HG03558 (cell line): ENCODE measurements around the gene CMTM1.
"Not testable (repeated sequence)": the region's sequence is repeated elsewhere in the genome, so short reads cannot be mapped to it uniquely, and the experiment has no call there.

Source experiments
- ATAC-seq: cut with Tn5 transposase; IDR thresholded peaks from one replicate; pipeline ENCODE4 v1.9.1; 2021; ENCODE audit warnings: moderate number of reproducible peaks; ENCODE audit not compliant: unreplicated experiment; ENCODE audit errors: extremely low read depth

The CMTM1 gene

DNA sequence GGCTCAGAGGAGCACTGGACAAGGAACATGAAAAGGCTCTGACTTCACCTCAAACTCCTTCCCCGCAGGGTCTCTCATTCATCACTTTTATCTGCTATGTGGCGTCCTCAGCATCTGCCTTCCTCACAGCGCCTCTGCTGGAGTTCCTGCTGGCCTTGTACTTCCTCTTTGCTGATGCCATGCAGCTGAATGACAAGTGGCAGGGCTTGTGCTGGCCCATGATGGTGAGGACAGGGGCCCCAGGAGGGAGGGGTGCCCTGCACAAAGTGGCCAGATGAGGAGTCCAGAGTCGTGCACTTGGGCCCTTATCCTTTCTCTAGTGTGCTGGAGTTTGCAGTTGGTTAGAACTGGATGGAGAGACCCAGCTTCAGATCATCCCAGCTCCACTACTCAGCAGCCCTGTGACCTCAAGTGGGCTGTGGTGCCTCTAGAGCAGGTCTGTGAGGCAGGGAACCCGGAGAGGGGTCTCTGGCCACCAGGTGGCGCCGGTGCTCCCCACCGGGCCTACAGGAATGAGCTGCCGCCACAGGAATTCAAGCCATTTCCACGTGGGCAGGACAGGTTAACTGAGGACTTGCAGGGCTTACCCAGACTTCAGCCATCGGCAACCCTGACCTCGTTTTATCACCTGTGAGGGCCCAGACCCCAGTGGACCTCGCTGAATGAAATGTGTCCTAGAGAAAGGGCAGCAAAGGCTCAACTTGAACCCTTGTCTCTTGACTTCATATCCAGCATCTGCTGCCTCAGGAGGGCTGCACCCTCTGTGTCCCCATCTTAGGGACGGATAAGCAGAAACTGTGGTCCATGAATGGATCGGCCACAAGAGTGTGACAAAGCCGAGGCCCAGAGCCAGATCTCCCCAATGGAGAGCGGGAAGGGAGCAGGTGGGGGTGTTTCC lies 42.3 kb downstream of the CMTM1 start:
- ATAC-seq = peak; percentile 46

DNA sequence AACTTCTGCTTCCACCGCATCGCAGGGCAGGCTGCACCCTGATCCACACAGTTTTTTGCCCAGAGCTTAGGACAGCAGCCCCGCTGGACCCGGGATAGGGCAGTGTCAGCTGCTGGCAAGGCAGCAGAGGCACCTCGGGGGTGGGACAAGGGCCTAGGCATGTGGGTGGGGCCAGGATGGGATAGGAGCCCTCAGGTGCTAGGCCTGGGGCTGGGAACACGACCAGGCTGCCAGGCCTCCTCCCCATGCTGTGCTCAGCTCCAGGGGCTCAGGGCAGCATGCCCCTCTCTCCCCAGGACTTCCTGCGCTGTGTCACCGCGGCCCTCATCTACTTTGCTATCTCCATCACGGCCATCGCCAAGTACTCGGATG lies 42.9 kb downstream of the CMTM1 start:
- no peak for ATAC-seq

DNA sequence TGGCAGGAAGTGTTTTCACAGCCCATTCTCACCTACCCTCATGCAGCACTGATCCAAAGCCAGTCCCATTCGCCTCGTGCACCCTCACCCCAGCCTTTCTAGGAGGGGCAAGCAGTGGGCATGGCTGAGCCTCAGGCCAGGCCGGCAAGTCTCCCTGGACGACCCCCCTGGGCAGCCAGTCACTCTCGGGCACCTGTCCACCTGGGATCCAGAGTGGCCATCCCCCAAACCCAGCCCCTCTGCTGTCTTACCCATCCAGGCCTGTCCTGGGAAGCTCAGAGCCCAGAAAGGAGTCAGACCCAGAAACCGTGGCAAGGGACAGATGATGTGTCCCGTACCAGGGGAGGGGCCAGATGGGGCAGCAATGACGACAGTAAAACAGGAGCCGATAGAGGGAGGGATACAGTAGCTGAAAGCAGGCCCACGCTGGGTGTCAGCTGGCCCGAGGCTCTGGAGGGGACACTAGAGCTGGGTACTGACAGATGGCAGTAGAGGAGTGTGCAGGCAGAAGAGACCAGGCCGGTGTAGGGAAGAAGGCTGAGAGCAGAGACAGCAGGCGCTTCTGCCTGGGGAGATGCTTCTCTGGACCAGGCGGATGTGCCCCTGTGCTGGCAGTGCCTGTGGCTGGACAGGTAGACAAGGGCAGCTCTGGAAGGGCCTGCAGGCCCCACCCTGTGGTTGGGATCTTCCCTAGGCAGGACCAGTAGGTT lies 44.0 kb downstream of the CMTM1 start:
- no peak for ATAC-seq

DNA sequence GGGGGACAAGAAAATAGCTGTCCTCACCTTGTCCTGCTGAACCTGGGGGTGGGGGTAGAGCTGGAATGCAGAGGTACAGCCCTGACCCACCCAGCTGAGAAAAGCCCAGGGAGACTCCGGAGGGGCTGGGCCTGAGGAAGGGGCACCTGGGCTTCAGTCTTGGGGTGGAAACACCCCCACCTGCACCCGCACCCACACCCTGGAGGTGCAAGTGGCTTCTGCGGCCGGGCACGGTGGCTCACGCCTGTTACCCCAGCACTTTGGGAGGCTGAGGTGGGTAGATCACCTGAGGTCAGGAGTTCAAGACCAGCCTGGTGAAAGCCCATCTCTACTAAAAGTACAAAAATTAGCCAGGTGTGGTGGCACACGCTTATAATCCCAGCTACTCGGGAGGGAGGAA lies 45.7 kb downstream of the CMTM1 start:
- ATAC-seq = not testable (repeated sequence)

DNA sequence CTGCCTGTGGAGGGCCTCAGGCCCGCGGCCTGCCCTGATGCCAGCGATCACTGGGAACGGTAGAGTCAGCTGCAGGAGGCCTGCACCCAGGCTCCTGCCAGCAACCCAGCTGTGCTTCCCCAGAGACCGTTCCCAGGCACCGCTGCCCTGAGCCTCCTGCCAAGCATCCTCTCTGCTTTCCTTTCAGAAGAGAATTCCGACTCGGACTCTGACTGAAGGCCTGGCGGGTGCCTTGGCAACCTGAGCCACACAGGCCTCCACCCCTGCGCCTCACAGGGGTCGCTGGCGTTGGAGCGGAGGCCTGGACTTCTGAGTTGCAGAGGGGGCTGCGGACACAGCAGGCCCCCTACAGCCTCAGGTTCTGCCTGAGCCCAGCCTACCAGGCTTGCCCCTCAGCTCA lies 46.2 kb downstream of the CMTM1 start:
- no peak for ATAC-seq

DNA sequence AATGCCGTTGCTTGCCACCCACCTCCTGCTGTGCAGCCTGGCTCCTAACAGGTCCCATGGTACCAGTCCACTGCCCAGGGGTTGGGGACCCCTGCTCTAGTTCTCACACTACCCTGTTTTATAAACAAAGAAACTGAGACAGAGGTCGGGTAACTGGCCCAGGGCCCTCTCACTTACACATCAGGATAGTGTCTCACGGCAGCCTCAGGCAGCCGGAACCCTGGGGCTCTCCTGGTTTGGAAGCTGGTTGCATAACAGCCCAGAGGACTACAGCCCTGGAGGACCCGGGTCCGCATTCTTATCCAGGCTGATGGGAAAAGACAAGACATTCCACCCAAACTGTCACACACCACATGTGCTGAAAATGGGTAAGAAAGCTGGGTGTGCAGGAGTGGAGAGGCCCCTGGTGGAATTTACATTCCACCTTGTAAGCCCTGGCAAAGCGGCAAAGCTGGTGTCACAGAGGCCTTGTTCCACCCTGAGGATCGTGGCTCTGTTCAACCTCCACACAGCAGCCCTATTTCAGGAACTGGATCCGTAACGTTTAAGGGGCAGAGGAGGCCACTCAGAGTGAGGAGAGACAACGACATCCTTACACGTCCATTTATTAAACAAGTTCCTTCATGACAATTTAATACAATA lies 48.0 kb downstream of the CMTM1 start:
- no peak for ATAC-seq

DNA sequence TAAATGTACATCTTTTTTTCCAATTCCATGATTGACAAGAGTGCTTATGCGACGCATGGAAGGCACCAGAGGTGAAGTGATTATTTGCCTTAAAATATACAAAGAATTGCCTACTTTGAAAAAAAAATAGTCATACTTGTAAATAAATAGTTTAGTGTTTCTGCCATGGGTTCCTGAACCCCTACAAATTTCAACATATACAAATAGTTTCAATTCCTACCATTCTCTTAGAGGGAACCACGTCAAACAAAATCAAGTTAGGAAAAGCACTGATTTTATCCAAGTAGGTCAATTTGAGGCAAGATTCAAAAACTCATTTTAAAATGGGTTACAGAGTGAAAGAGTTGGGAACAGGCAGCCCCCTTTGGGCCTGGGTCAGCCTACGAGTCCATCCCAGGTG lies 49.9 kb downstream of the CMTM1 start:
- no peak for ATAC-seq

DNA sequence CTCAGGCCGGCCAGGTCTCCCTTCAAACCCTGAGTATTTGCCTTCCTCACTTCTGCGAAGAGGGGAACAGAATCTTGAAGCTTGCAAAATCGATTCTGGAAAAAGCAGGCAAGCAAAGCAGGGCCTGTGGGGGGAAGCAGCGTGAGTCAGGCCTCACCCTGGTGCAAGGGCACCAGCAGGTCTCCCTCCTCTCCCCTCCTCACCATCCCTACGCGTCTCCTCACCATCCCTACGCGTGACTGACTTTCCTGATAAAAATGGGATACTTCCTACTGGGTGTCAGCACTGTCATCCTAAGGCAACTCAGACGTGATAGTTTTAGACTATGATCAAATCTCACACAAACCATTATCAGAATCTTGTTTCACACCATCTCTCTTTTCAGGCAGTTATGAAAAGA lies 50.4 kb downstream of the CMTM1 start:
- no peak for ATAC-seq

DNA sequence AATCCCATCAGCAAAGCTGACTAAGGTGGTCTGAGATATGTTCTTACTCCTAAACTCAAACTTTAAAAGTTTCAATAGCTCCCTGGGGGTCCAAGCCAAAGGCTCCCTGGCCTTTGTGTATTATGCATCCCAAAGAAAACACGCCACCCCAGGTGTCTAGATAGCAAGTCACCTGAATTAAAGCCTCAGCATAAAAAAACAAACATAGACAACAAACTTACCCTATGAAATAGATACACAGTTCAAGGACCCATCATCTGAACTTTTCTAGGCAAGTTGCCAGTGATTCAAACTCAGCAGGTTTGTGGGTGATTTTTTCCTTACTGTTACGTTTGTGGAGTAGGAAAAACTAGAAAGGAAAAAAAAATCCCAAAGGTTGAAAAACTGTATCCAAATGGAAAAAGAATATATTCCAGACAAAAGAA lies 50.8 kb downstream of the CMTM1 start:
- ATAC-seq = no peak

DNA sequence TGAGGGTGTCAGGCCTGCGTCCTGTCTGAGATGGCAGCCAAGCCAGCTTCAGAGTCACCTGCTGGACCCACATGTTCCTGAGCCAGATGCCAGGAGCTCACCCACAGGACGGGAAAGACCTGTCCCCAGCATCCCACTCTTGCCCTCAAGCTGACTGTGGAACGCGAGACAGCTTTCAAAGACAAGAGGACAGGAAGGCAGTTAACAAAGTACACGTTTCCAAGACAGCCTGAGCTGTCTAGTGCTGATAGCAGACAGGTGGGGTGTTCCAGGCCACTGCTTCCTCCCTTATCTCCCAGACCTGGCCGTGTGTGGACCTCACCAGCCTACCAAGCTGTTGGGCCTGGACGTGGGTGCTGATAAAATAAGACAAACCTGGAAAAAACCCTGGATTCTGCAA lies 51.5 kb downstream of the CMTM1 start:
- no peak for ATAC-seq

DNA sequence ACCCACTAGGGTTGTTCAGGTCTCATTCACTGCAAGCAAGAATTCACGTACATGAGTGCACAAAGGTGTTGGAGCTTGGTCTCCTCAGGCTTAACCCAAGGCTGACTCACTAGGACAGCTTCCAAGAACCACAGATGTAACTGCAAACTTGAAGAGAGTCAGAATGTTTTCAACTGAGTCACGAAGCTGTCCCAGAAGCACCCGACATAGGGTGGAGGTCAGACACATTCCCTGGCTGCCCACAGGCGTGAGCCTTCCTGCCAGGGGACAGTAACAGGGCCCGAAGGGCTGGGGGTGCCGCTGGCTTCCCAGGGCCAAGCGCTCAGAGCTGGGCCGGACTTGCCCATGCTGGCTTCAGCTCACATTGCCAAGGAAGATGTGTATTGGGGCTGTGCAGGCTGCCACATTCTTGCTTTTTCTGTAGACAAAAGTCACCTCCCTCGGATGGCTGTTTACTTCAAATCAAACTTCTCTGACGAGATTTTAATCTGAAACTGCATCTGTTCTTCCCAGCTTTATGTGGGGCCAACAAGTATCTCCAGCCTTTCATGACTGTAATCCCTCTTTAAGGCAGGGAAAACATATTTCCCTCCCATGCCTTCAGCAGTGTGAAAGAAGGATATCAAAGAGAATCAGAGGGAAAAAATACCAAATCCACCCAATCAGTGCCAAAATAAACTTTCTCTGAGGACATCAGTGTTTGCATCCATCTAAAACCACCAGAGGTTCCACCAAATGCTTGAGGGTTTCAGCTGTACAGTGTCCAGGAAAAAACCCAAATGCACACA lies 52.5 kb downstream of the CMTM1 start:
- ATAC-seq = no peak

DNA sequence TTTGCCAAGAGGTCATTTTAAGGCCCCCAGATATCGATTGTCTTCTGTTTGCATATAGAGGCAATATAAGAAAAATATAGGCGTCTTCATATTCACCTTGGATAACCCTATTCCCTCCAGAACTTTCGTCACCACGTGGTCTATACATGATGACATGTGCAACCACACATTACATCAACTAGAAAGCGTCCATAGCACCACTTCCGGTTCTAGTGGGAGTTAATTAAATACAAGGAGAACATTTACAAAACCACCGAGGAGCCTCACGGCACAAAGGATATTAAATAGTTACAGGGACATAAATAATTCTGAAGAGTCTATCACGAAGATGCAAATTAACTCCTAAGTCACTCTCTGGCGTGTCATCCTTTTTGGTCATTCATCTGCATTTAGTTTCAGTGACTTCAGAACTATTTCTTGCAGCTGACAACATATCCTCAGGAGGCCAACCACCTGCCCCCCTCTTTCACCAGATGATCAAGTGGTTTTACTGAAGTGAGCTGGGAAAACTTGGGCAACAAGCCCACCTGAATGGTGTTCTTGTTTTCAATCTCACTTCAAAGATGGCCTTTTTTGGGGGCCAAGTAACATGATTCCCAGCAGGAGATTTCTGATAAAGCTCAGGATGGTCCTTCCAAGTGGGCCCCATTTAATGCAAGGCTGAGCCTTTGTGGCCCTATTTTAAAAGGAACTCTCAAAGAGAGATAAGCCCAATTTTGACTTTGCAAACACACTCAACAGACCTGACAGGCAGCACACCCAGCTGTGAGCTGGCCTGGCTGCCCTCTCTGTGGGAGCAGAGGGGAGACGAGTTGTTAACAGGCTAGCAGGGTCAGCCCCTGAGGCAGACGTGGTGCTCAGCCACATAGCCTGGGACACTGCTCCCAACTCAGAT lies 53.5 kb downstream of the CMTM1 start:
- ATAC-seq = no peak

DNA sequence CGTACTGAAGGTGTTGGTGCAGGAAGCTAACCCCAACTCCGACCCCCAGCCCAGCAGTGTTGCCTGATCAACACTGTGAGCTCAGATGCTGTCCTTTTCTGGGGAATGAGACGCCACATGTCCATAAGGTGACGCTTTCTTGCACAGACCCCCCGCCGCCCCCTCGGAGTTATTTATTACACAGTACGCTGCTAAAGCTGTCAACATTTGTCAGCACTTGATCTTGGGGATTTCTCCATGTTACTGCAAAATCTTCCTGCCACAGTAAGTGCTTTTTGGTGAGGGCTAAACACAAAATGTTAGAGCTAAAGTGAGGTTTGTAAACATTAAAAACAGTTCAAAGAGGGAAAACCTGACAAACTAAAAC lies 54.2 kb downstream of the CMTM1 start:
- no peak for ATAC-seq

DNA sequence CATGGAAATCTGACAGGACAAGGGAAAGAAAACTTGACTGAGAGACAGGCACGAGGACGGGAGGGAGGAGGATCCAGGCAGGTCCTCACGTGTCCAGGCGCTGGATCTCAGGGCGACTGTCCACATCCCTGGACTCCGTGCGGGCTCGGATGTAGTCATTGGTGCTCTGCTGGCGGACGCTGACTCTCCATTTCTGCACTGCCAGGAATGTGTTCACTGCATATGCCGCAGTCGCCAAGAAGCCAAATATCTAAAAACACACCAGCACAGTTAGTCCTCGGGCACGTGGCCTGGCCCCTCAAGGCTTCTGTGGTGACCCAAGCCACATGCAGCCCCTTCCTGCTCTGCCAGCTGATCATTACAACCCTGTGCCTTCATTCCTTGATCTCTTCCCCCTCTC lies 55.7 kb downstream of the CMTM1 start:
- no peak for ATAC-seq

DNA sequence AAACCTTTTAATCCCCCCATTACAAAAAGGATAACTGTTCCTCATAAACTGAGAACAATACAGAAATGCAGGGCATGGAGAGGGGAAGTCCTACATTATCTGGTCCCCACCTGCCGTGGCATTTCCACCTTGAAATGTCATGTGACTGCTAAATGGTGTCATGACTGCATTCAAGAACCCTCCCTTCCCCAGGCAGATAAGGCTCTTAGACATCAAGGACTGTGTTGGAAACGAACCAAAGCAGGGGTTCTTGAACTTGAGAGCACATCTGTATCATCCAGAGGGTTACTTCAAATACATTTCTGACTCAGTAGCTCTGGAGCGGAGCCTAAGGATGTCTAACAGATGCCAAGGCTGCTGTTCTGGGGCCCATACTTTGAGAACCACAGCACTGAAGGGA lies 56.6 kb downstream of the CMTM1 start:
- ATAC-seq = no peak

DNA sequence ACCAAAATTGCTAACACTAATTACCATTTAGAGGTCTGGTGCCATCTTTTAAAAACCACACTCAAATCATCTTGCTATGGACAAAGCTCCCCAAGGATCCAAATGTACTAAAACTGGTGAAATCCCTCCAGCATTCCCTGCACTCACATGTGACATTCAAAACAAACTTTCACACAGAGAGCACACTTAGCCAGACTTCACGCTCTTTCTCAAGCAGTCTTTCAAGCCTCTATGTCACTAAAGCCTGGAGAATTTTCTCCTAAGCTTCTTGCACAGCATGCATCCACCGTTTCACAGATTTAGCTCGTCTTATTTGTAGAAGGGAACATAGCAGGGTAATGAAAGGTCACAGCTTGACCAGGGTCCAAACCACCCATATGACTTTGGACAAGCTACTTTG lies 57.5 kb downstream of the CMTM1 start:
- ATAC-seq = no peak

DNA sequence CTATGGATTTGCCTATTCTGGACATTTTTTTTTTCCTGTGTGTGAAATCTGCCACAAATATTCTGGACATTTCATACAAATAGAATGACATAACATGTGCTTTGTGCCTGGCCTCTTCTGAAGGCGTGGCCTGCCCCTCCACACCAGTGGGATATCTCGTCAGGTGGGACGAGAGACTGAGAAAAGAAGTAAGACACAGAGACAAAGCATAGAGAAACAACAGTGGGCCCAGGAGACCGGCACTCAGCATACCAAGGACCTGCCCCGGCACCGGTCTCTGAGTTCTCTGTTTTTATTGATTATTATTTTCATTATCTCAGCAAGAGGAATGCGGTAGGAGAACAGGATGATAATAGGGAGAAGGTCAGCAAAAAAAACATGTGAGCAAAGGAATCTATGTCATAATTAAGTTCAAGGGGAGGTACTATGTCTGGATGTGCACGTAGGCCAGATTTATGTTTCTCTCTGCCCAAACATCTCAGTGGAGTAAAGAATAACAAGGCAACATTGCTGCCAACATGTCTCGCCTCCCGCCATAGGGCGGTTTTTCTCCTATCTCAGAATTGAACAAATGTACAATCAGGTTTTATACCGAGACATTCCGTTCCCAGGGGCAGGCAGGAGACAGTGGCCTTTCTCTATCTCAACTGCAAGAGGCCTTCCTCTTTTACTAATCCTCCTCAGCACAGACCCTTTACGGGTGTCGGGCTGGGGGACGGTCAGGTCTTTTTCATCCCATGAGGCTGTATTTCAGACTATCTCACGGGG lies 61.6 kb downstream of the CMTM1 start:
- ATAC-seq = not testable (repeated sequence)
